ENCODE measurements around the gene TBC1D8. TPM values are rescaled to one million over a fixed set of nuclear protein-coding genes. Genes with fewer than 3 reads are reported as not detected.

Gene TBC1D8
- total RNA-seq, 1 experiment from 2014 or later: 29.8 TPM

- no peaks in the 10 kb centered on the region for H3K27me3 ChIP-seq (ENCODE audit: control insufficient read depth, insufficient read depth, low read length)
- no peak for DNase-seq
- no peak overlapping the region for H3K4me3 ChIP-seq (ENCODE audit: insufficient read depth, low read depth, low read length)
- H3K36me3 ChIP-seq (replicated peaks; ENCODE audit: control insufficient read depth, insufficient read depth, low read length): no peaks in the 10 kb centered on the region
These were observed 34.8 kb downstream of the TBC1D8 start for GRCh38 chr2:101116348-101116747.

- H3K27me3 ChIP-seq (ENCODE audit: control insufficient read depth, insufficient read depth, low read length): no peaks in the 10 kb centered on the region
These were observed 35.5 kb downstream of the TBC1D8 start for GRCh38 chr2:101115664-101116063.

GRCh38 chr2:101114815-101115214, 36.4 kb downstream of the TBC1D8 start:
- no peaks in the 10 kb centered on the region for H3K27me3 ChIP-seq (ENCODE audit: control insufficient read depth, insufficient read depth, low read length)

More at GRCh38 chr2:101115664-101116063, 35.5 kb downstream of the TBC1D8 start:
- H3K36me3 ChIP-seq (replicated peaks; ENCODE audit: control insufficient read depth, insufficient read depth, low read length): no peaks in the 10 kb centered on the region
- H3K4me3 ChIP-seq (ENCODE audit: insufficient read depth, low read depth, low read length): no peak overlapping the region
- DNase-seq: no peak

GRCh38 chr2:101114268-101114783, 36.9 kb downstream of the TBC1D8 start:
- Histone ChIP-seq H3K36me3 (replicated peaks; ENCODE audit: control insufficient read depth, insufficient read depth, low read length) (no peaks in the 10 kb centered on the region), H3K27me3 (ENCODE audit: control insufficient read depth, insufficient read depth, low read length) (no peaks in the 10 kb centered on the region), H3K4me3 (ENCODE audit: insufficient read depth, low read depth, low read length) (no peak overlapping the region)
- no peak for DNase-seq

More at GRCh38 chr2:101114815-101115214, 36.4 kb downstream of the TBC1D8 start:
- Histone ChIP-seq H3K36me3 (replicated peaks; ENCODE audit: control insufficient read depth, insufficient read depth, low read length) (no peaks in the 10 kb centered on the region), H3K4me3 (ENCODE audit: insufficient read depth, low read depth, low read length) (no peak overlapping the region)
- no peak for DNase-seq

- no peaks in the 10 kb centered on the region for H3K27me3 ChIP-seq (ENCODE audit: control insufficient read depth, insufficient read depth, low read length)
- no peaks in the 10 kb centered on the region for H3K36me3 ChIP-seq (replicated peaks; ENCODE audit: control insufficient read depth, insufficient read depth, low read length)
- H3K4me3 ChIP-seq (ENCODE audit: insufficient read depth, low read depth, low read length): no peak overlapping the region
- peak; percentile 56 for DNase-seq
These were observed 37.5 kb downstream of the TBC1D8 start for GRCh38 chr2:101113441-101114267.

- H3K27me3 ChIP-seq (ENCODE audit: control insufficient read depth, insufficient read depth, low read length): no peaks in the 10 kb centered on the region
- no peak overlapping the region for H3K4me3 ChIP-seq (ENCODE audit: insufficient read depth, low read depth, low read length)
- H3K36me3 ChIP-seq (replicated peaks; ENCODE audit: control insufficient read depth, insufficient read depth, low read length): no peaks in the 10 kb centered on the region
- no peak for DNase-seq
These were observed 38.4 kb downstream of the TBC1D8 start for GRCh38 chr2:101112772-101113157.

GRCh38 chr2:101111917-101112771, 39.0 kb downstream of the TBC1D8 start:
- Histone ChIP-seq H3K27me3 (ENCODE audit: control insufficient read depth, insufficient read depth, low read length) (no peaks in the 10 kb centered on the region), H3K36me3 (replicated peaks; ENCODE audit: control insufficient read depth, insufficient read depth, low read length) (no peaks in the 10 kb centered on the region), H3K4me3 (ENCODE audit: insufficient read depth, low read depth, low read length) (no peak overlapping the region)
- DNase-seq: no peak

- H3K36me3 ChIP-seq (replicated peaks; ENCODE audit: control insufficient read depth, insufficient read depth, low read length): no peaks in the 10 kb centered on the region
- no peaks in the 10 kb centered on the region for H3K27me3 ChIP-seq (ENCODE audit: control insufficient read depth, insufficient read depth, low read length)
- no peak overlapping the region for H3K4me3 ChIP-seq (ENCODE audit: insufficient read depth, low read depth, low read length)
- no peak for DNase-seq
These were observed 39.8 kb downstream of the TBC1D8 start for GRCh38 chr2:101111262-101111838.

GRCh38 chr2:101109451-101110118, 41.6 kb downstream of the TBC1D8 start:
- H3K4me3 ChIP-seq (ENCODE audit: insufficient read depth, low read depth, low read length): no peak overlapping the region
- no peak for DNase-seq
- no peaks in the 10 kb centered on the region for H3K36me3 ChIP-seq (replicated peaks; ENCODE audit: control insufficient read depth, insufficient read depth, low read length)
- no peaks in the 10 kb centered on the region for H3K27me3 ChIP-seq (ENCODE audit: control insufficient read depth, insufficient read depth, low read length)

- Histone ChIP-seq H3K4me3 (ENCODE audit: insufficient read depth, low read depth, low read length) (no peak overlapping the region), H3K27me3 (ENCODE audit: control insufficient read depth, insufficient read depth, low read length) (no peaks in the 10 kb centered on the region), H3K36me3 (replicated peaks; ENCODE audit: control insufficient read depth, insufficient read depth, low read length) (no peaks in the 10 kb centered on the region)
- DNase-seq: no peak
These were observed 42.8 kb downstream of the TBC1D8 start for GRCh38 chr2:101108357-101108756.

GRCh38 chr2:101107241-101107640, 43.9 kb downstream of the TBC1D8 start:
- no peak overlapping the region for H3K4me3 ChIP-seq (ENCODE audit: insufficient read depth, low read depth, low read length)

GRCh38 chr2:101106453-101107181, 44.6 kb downstream of the TBC1D8 start:
- Histone ChIP-seq H3K4me3 (ENCODE audit: insufficient read depth, low read depth, low read length) (no peak overlapping the region), H3K27me3 (ENCODE audit: control insufficient read depth, insufficient read depth, low read length) (no peaks in the 10 kb centered on the region), H3K36me3 (replicated peaks; ENCODE audit: control insufficient read depth, insufficient read depth, low read length) (no peaks in the 10 kb centered on the region)
- DNase-seq: no peak

More at GRCh38 chr2:101107241-101107640, 43.9 kb downstream of the TBC1D8 start:
- Histone ChIP-seq H3K27me3 (ENCODE audit: control insufficient read depth, insufficient read depth, low read length) (no peaks in the 10 kb centered on the region), H3K36me3 (replicated peaks; ENCODE audit: control insufficient read depth, insufficient read depth, low read length) (no peaks in the 10 kb centered on the region)
- no peak for DNase-seq

- Histone ChIP-seq H3K27me3 (ENCODE audit: control insufficient read depth, insufficient read depth, low read length) (no peaks in the 10 kb centered on the region), H3K36me3 (replicated peaks; ENCODE audit: control insufficient read depth, insufficient read depth, low read length) (no peaks in the 10 kb centered on the region), H3K4me3 (ENCODE audit: insufficient read depth, low read depth, low read length) (no peak overlapping the region)
- no peak for DNase-seq
These were observed 45.5 kb downstream of the TBC1D8 start for GRCh38 chr2:101105654-101106053.
